Right atrium auricular region (tissue), 2 donors: ENCODE measurements around the gene GRIK1. TPM values are rescaled to one million over a fixed set of nuclear protein-coding genes. Genes with fewer than 3 reads are reported as not detected.

ENCODE experiments used
- DNase-seq: peaks from one replicate; pipeline ENCODE4 v3.0.0-alpha.2; 2019; ENCODE audit warnings: low spot score
- H3K27ac ChIP-seq, 2 donors: fragments of 200-600 bp; sonication (generic); 1 replicate in 1 of 2; 2 replicates in 1 of 2; pipeline ENCODE4 v1.5.1; 2016 to 2019
- H3K27me3 ChIP-seq, 2 donors: fragments of 200-600 bp; sonication (generic); one replicate each; pipeline versions ENCODE4 v1.5.1 to v1.6.0; 2017 to 2019
- H3K36me3 ChIP-seq: fragments of 200-600 bp; sonication (generic); one replicate; pipeline ENCODE4 v1.5.1; 2016
- H3K4me1 ChIP-seq, 2 donors: fragments of 200-600 bp; sonication (generic); one replicate each; pipeline versions ENCODE4 v1.5.1 to v1.6.0; 2017 to 2019
- H3K4me3 ChIP-seq, 2 donors: fragments of 200-600 bp; sonication (generic); 1 replicate in 1 of 2; 2 replicates in 1 of 2; pipeline ENCODE4 v1.5.1; 2017 to 2019; ENCODE audit warnings: mild to moderate bottlenecking in 1 of 2, moderate library complexity in 1 of 2
- H3K9me3 ChIP-seq, 2 donors: fragments of 200-600 bp; sonication (generic); one replicate each; pipeline ENCODE4 v1.5.1; 2019
- CTCF ChIP-seq, 2 donors: fragments of 200-600 bp; sonication (generic); IDR thresholded peaks; one replicate each; pipeline ENCODE4 v1.5.1; 2019; ENCODE audit warnings: antibody characterized with exemption in 2 of 2
- total RNA-seq, 2 donors: library from RNA; depleted of rRNA; stranded (reverse); fragments of >200 nt; gene quantifications; one replicate each; pipeline ENCODE4 v1.1.0, GENCODE V29; 2016

The GRIK1 gene
- total RNA-seq, 2 donors from 2014 or later = not detected

- H3K27ac ChIP-seq = no peak overlapping the region
Measured at GRCh38 chr21:29748391-29749167, 191.2 kb downstream of the GRIK1 start.

GRCh38 chr21:29741761-29742160, 198.0 kb downstream of the GRIK1 start:
- Histone ChIP-seq H3K27me3 (no peaks in the 10 kb centered on the region), H3K9me3 (no peaks in the 10 kb centered on the region), H3K27ac (no peak overlapping the region), H3K36me3 (no peaks in the 10 kb centered on the region), H3K4me1 (no peaks in the 10 kb centered on the region), H3K4me3 (no peak overlapping the region)
- TF ChIP-seq CTCF (IDR thresholded peaks at IDR 0.05) = no peak
- no peak for DNase-seq

More at GRCh38 chr21:29748391-29749167, 191.2 kb downstream of the GRIK1 start:
- no peaks in the 10 kb centered on the region for H3K9me3 ChIP-seq
- H3K27me3 ChIP-seq = no peaks in the 10 kb centered on the region
- TF ChIP-seq CTCF (IDR thresholded peaks at IDR 0.05) = no peak
- no peaks in the 10 kb centered on the region for H3K4me1 ChIP-seq
- H3K4me3 ChIP-seq = no peak overlapping the region
- no peak for DNase-seq
- no peaks in the 10 kb centered on the region for H3K36me3 ChIP-seq

GRCh38 chr21:29739176-29739575, 200.6 kb downstream of the GRIK1 start:
- Histone ChIP-seq H3K4me1 (no peaks in the 10 kb centered on the region), H3K27me3 (no peaks in the 10 kb centered on the region), H3K9me3 (no peaks in the 10 kb centered on the region), H3K27ac (no peak overlapping the region), H3K36me3 (no peaks in the 10 kb centered on the region), H3K4me3 (no peak overlapping the region)
- DNase-seq = no peak
- no peak for TF ChIP-seq CTCF (IDR thresholded peaks at IDR 0.05)

GRCh38 chr21:29738730-29739129, 201.1 kb downstream of the GRIK1 start:
- no peak for DNase-seq
- no peak for TF ChIP-seq CTCF (IDR thresholded peaks at IDR 0.05)

GRCh38 chr21:29737186-29737585, 202.6 kb downstream of the GRIK1 start:
- H3K4me1 ChIP-seq = no peaks in the 10 kb centered on the region
- no peak overlapping the region for H3K4me3 ChIP-seq
- no peak for DNase-seq
- no peaks in the 10 kb centered on the region for H3K27me3 ChIP-seq
- no peak for TF ChIP-seq CTCF (IDR thresholded peaks at IDR 0.05)
- H3K9me3 ChIP-seq = no peaks in the 10 kb centered on the region
- no peaks in the 10 kb centered on the region for H3K36me3 ChIP-seq
- H3K27ac ChIP-seq = no peak overlapping the region

More at GRCh38 chr21:29738730-29739129, 201.1 kb downstream of the GRIK1 start:
- Histone ChIP-seq H3K36me3 (no peaks in the 10 kb centered on the region), H3K4me3 (no peak overlapping the region), H3K27me3 (no peaks in the 10 kb centered on the region), H3K9me3 (no peaks in the 10 kb centered on the region), H3K4me1 (no peaks in the 10 kb centered on the region), H3K27ac (no peak overlapping the region)

- no peaks in the 10 kb centered on the region for H3K9me3 ChIP-seq
- H3K4me3 ChIP-seq = no peak overlapping the region
- no peak for DNase-seq
- H3K36me3 ChIP-seq = no peaks in the 10 kb centered on the region
- no peaks in the 10 kb centered on the region for H3K4me1 ChIP-seq
- H3K27me3 ChIP-seq = no peaks in the 10 kb centered on the region
- H3K27ac ChIP-seq = no peak overlapping the region
- TF ChIP-seq CTCF (IDR thresholded peaks at IDR 0.05) = no peak
Measured at GRCh38 chr21:29730281-29730680, 209.5 kb downstream of the GRIK1 start.
